ENCODE data around the gene RPL19.
A peak's percentile ranks its signal among the peaks of the same experiment; 100 is the strongest.

The RPL19 gene

DNA sequence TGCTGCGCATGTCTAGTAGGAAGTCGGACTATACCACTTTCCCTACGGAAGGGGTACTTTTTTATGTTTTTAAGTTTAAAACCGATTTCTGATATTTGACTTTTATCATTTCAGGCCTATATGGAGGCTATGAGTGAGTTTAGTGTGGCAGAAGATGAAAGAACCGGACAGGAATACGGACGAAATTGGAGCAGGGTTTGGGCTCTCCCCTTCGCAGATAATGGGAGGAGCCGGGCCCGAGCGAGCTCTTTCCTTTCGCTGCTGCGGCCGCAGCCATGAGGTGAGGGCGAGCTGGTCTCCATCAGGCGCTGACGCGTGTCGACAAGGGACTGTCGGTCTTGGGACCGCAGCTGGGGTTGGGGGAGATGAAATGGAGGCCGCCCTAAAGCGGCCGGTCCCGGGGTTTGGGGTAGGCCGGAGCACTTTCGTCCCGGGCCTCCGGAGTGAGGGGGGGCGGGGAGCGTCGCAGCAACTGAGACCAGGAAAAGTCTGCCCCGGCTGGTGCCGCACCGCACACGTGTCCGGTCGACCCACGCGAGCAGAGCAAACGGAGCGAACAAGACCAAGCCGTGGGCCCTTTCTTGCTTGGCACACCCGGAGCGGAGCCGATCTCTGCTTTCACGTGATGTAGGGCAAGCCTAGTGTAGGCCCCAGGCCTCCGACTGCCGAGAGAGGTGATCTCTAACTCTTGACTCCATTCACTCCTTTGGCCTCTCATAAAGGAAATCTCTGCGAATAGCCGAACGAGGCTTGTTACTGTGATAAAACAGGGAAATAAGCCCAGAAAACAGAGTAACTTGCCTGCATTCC, at the start of gene RPL19:
RPL19 (plus strand) TSS at position 214 of the 810 bp plus-strand sequence; CDS start at position 276, 62 bp downstream.
- in situ Hi-C loops (cut with HindIII; ENCODE audit: low pct_unique_long_range_greater_than_20kb, low sequenced_read_pairs): no loop called here
- peak in 1 of 2 experiments; percentile 84 for DNase-seq (ENCODE audit: low read depth in 1 of 2, low spot score in 1 of 2)
- TF ChIP-seq JUND (IDR thresholded peaks at IDR 0.05; ENCODE audit: low read depth): no peak; the same call in 1 of the 2 replicates

DNA sequence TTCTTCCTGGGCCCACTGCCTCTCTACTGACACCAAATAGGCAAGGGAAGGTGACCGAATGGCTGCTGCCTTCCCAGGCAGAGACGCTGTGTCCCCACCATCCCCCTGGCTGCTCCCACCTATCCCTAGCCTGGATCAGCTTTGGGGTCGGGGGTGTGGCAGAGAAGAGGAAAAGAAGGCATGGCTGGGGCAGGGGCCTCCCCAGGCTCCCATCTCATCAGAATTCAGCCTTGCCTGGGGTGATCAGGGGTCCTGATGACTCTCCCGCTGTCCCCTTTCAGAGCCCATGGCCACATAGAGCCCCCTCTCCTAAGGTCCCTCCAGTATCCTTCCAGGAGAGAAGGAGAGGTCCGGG, 49.3 kb upstream of the RPL19 start:
- no peak for TF ChIP-seq JUND (IDR thresholded peaks at IDR 0.05; ENCODE audit: low read depth)
- in situ Hi-C loops (cut with HindIII; ENCODE audit: low pct_unique_long_range_greater_than_20kb, low sequenced_read_pairs): no loop called here
- no peak for DNase-seq (ENCODE audit: low read depth in 1 of 2, low spot score in 1 of 2)

DNA sequence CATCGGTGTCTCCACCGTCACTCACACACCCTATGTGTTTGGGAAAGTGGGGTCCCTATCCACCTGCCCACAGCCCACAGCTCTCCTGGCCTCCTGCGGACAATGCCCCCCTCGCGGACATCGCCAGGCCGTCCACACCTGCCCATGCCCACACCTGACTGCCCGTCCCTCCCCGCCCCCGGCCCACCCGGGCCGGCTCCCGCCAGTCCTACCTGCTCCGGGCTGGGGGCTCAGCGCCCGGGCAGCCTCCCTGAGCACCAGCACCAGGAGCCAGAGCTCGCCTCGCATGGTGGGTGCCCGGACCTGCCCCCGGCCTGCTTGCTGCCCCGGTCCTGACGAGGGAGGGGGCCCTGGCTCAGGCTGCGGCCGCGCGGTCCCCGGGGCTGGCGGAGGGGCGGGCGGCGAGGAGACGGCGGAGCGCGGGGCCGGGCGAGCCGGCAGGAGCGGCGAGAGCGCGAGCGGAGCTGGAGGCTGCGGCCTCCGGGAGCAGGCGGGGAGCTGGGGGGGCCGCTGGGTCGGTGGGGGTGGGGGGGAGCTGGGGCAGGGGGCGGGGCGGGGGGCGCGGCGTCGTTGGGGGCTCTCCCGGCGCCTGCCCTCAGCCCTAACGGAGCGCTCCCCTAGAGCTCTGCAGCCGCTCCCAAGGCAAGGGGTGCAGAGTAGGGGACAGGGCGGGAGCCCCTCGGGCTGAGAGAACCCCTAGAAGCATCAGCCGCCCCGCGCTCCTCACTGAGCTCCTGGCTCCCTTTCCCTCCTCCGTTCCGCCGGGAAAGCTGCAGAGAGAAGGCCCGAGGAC, 48.7 kb upstream of the RPL19 start, which contains the start of gene PLXDC1:
PLXDC1 (minus strand) TSS at position 488 of the 793 bp plus-strand sequence; CDS start at position 288, 200 bp downstream.
- in situ Hi-C loops (cut with HindIII; ENCODE audit: low pct_unique_long_range_greater_than_20kb, low sequenced_read_pairs): no loop called here
- no peak for TF ChIP-seq JUND (IDR thresholded peaks at IDR 0.05; ENCODE audit: low read depth)
- DNase-seq (ENCODE audit: low read depth in 1 of 2, low spot score in 1 of 2): no peak

DNA sequence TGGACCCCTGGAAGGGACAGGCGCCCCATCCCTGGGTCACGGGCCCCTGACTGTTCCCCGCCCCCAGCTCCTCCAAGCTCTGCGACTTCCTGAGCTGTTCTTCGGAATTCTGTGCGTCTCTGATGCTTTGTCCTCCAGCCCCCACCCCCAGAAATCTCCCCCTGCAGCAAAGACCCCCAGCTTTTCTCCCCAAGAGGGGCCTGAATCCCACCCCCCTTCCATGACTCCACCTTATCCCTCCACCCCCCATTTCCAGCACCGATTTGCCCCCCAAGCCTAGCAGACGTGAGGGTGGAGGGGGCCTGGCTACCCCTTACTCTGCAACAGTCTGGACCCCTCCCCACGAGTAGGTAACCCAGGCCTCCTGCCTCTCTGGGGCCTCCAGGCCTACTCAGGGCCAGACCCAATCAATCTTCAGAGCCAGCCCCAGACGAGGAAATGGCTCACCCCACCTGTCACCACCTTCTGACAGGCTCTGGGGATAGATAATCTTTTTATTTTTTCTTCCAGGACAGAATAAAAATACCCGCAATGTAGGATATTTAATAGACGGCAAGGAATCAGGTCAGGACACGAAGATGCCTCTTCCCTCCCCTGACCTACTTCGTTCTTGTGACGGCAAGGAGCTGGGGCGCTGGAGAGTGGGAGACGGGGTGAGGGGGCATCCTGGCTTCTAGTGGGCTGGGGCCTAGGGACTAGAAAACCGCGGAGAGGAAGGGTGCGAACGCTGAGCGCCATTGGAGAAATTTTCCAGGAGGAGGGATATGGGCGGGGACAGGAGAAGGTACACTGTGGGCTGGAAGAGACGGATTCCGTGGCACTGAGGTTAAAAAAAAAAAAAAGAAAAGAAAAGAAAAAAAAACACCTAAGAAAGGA, 47.9 kb upstream of the RPL19 start:
- DNase-seq (ENCODE audit: low read depth in 1 of 2, low spot score in 1 of 2): peak in 1 of 2 experiments; percentile 37
- in situ Hi-C loops (cut with HindIII; ENCODE audit: low pct_unique_long_range_greater_than_20kb, low sequenced_read_pairs): no loop called here
- TF ChIP-seq JUND (IDR thresholded peaks at IDR 0.05; ENCODE audit: low read depth): no peak

DNA sequence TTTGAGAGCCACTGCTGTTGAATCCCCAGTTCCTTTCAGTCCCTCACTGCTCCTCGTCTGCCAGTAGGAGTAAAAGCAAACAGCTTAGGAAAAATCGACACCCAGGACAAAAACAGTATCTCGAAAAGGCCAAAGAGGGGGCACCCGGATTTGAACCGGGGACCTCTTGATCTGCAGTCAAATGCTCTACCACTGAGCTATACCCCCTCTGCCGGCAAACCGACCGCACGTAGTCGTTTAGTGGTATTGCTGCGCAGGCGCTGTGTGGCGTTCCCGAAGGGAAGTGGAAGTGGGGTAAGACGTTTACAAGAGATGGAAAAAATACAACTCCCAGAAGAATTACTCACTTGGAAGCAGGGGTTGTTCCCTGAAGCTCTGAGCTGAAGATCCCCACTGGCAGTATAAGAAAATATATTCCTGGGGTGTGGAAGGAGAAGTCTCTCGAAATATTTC, 46.5 kb upstream of the RPL19 start:
- peak; percentile 76 to 93 for DNase-seq (ENCODE audit: low read depth in 1 of 2, low spot score in 1 of 2)
- in situ Hi-C loops (cut with HindIII; ENCODE audit: low pct_unique_long_range_greater_than_20kb, low sequenced_read_pairs): no loop called here
- TF ChIP-seq JUND (IDR thresholded peaks at IDR 0.05; ENCODE audit: low read depth): no peak

DNA sequence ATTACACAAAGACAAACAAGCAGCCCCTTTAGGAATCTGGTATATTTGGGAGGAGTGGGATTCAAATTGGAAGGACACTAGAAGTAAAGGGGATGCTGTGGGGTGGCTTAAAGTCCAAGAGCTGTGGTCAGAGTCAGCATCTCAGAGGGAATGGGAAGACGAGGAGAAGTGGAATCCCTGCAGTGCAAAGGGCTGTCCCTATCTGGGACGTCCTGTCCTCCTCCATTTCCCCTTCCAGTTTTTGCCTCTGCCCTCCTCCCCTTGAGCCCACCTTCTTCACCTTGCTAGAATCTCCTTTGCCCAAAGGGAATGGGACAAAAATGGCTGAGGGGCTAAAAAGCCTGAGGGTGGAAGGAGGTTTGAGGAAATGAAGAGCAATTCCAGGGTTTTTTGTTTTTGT, 44.4 kb upstream of the RPL19 start:
- in situ Hi-C loops (cut with HindIII; ENCODE audit: low pct_unique_long_range_greater_than_20kb, low sequenced_read_pairs): no loop called here
- DNase-seq (ENCODE audit: low read depth in 1 of 2, low spot score in 1 of 2): no peak
- TF ChIP-seq JUND (IDR thresholded peaks at IDR 0.05; ENCODE audit: low read depth): no peak

DNA sequence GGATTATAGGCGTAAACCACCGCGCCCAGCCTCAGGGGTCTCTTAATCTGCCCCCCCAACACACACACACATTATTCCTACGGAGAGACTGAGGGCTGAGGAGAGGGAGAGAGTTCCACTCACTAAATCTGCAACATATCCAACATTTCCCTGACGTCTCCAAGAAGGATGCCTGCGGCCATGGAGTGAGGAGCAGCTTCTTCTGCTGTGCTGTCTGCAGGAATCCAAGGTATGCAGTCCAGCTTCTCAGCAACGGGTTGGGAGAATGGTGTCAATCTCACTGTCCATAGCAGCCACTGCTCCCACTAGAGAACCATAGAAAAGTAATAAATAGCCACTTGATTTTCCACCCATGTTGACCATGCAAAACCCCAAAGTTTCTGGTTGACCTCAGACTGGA, 43.6 kb upstream of the RPL19 start:
- in situ Hi-C loops (cut with HindIII; ENCODE audit: low pct_unique_long_range_greater_than_20kb, low sequenced_read_pairs): no loop called here
- no peak for TF ChIP-seq JUND (IDR thresholded peaks at IDR 0.05; ENCODE audit: low read depth)
- peak in 1 of 2 experiments; percentile 64 for DNase-seq (ENCODE audit: low read depth in 1 of 2, low spot score in 1 of 2)

DNA sequence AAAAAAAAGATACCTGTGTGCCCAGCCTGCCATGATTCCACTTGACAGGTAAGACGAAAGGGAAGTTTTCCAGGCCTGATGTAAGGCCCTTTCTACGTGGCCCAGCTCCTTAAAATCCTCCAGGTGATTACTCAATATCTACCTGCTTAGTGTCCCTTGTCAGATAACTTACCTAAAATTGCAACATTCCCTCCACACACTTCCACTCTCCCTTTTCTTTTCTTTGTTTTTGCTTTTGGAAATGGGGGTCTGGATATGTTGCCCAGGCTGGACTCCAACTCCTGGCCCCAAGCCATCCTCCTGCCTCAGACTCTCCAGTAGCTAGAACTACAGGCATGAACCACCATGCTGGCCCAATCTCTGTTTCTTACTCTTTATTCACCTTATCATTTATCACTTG, 41.5 kb upstream of the RPL19 start:
- no peak for DNase-seq (ENCODE audit: low read depth in 1 of 2, low spot score in 1 of 2)
- in situ Hi-C loops (cut with HindIII; ENCODE audit: low pct_unique_long_range_greater_than_20kb, low sequenced_read_pairs): no loop called here

DNA sequence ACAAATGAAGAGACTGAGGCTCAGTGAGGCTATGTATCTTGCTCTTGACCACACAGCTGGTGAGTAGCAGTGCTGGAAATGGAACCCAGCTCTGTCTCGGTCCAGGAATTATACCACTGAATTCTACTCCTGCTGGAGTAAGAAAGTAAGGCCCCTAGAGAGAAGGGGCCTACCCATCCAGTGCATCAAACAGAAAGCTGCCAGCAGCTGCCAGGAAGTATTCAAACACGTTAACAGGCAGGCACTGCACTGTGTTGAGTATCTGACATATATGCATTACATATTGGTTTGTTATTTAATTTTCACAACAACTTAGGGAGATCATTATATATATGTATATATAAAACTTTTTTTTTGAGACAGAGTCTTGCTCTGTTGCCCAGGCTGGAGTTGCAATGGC, 38.1 kb upstream of the RPL19 start:
- in situ Hi-C loops (cut with HindIII; ENCODE audit: low pct_unique_long_range_greater_than_20kb, low sequenced_read_pairs): no loop called here
- DNase-seq (ENCODE audit: low read depth in 1 of 2, low spot score in 1 of 2): no peak
- no peak for TF ChIP-seq JUND (IDR thresholded peaks at IDR 0.05; ENCODE audit: low read depth)

More for the DNA sequence above, 41.5 kb upstream of the RPL19 start:
- TF ChIP-seq JUND (IDR thresholded peaks at IDR 0.05; ENCODE audit: low read depth): no peak

DNA sequence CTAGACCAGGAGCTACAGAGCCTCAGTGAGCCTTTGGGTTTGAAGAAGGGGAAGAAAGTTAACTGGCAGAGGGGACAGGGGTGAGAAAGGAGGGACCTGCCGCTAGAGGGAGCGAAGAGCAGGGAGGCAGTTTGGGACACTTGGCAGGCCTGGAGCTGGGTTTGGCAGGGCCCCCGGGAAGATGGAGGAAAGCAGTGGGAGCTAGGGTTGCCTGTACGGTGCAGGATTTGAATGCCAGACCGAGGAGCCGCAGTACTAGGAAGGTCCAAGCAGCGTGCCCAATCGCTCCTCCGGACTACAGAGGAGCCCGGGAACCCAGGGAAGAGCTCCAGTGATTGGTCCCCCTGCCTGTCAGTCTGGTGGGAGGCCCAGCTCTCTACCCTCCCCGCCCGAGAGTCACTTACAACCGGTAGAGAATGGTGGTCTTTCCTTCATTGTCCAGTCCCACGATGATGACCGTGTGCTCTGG, 35.4 kb upstream of the RPL19 start:
- in situ Hi-C loops (cut with HindIII; ENCODE audit: low pct_unique_long_range_greater_than_20kb, low sequenced_read_pairs): no loop called here
- DNase-seq (ENCODE audit: low read depth in 1 of 2, low spot score in 1 of 2): peak; percentile 92 to 98
- no peak for TF ChIP-seq JUND (IDR thresholded peaks at IDR 0.05; ENCODE audit: low read depth)

DNA sequence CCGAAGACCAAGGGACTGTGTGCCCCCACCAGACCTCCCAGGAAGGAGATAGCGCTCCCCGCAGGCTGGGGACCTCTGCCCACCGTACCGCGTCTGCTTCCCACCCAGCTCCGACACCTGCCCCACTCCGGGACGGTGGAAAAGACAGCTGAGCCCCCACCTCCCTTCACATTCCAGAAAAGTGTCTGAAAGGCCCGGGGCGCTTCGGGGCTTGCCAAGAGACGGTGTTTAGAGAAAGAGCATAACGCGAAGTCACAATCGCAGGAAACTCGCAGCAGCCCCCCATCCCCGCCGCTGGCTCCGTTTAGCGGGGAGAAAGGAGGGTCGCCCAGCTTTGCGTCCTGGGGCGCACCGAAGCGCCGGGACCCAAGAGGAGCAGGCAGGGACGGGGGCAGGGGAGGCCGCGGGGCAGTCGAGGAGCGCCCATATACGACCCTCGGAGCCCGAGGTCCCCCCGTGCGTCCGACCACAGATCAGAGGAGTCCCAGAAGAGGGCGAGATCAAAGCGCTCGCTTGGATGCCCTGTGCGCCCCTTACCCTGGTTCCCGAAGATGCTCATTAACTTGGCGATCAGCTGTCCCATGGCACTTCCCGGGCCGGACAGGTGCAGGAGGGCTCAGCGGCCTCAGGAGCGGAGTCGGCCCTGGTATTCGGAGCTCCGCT, 34.8 kb upstream of the RPL19 start:
- in situ Hi-C loops (cut with HindIII; ENCODE audit: low pct_unique_long_range_greater_than_20kb, low sequenced_read_pairs): no loop called here
- DNase-seq (ENCODE audit: low read depth in 1 of 2, low spot score in 1 of 2): no peak
- no peak for TF ChIP-seq JUND (IDR thresholded peaks at IDR 0.05; ENCODE audit: low read depth)
